Tibial artery (tissue), 4 donors: ENCODE data around the gene HDAC4.
A peak's percentile ranks its signal among the peaks of the same experiment; 100 is the strongest.

Experiments used
- DNase-seq, 2 donors: peaks; one replicate each; pipeline ENCODE4 v3.0.0-alpha.2; 2019
- H3K27ac ChIP-seq, 2 donors: fragments of 200-600 bp; sonication (generic) in 1 of 2; 1 replicate in 1 of 2; 2 replicates in 1 of 2; pipeline ENCODE4 v1.5.1; 2018 to 2019; ENCODE audit warnings: mild to moderate bottlenecking in 1 of 2
- H3K27me3 ChIP-seq, 2 donors: fragments of 200-600 bp; sonication (generic) in 1 of 2; one replicate each; pipeline versions ENCODE4 v1.5.1 to v1.6.0; 2016 to 2019
- H3K36me3 ChIP-seq, 3 donors: fragments of 200-600 bp; sonication (generic) in 2 of 3; one replicate each; pipeline ENCODE4 v1.5.1; 2016 to 2019; ENCODE audit warnings: mild to moderate bottlenecking in 2 of 3
- H3K4me1 ChIP-seq, 4 donors: fragments of 200-600 bp; sonication (generic) in 2 of 4; 1 replicate in 3 of 4; 2 replicates in 1 of 4; pipeline ENCODE4 v1.5.1; 2016 to 2019
- H3K4me3 ChIP-seq, 2 donors: fragments of 200-600 bp; sonication (generic) in 1 of 2; 1 replicate in 1 of 2; 2 replicates in 1 of 2; pipeline ENCODE4 v1.5.1; 2018 to 2019; ENCODE audit warnings: mild to moderate bottlenecking in 2 of 2
- H3K9me3 ChIP-seq, 3 donors: fragments of 200-600 bp; sonication (generic) in 1 of 3; one replicate each; pipeline ENCODE4 v1.5.1; 2016 to 2019
- CTCF ChIP-seq, 2 experiments: fragments of 200-600 bp in 1 of 2; fragments of 450-650 bp in 1 of 2; IDR thresholded peaks; one replicate each; pipeline ENCODE4 v1.5.1; 2017 to 2019; ENCODE audit warnings: antibody characterized with exemption in 2 of 2, mild to moderate bottlenecking in 1 of 2, moderate library complexity in 1 of 2
- intact Hi-C: fragments of 100-400 bp; cut with DNase I; formaldehyde crosslinking; loops from one replicate; pipeline ENCODE4 v1.15.0; 2023; ENCODE audit warnings: low total_unique reads

HDAC4 gene

GRCh38 chr2:239252801-239253200 lies 148.0 kb downstream of the HDAC4 start:
- intact Hi-C loops = no loop called here
- peaks cover 0 to 11% (median 2%) of the 10 kb centered on the region in 4 donors for H3K4me1 ChIP-seq
- H3K27ac ChIP-seq = no peak overlapping the region
- DNase-seq = peak in 1 of 2 donors; percentile 72
- peaks cover 0 to 5% (median 0%) of the 10 kb centered on the region in 3 donors for H3K9me3 ChIP-seq
- H3K36me3 ChIP-seq = no peaks in the 10 kb centered on the region
- no peak overlapping the region for H3K4me3 ChIP-seq
- no peak for TF ChIP-seq CTCF (IDR thresholded peaks at IDR 0.05)
- no peaks in the 10 kb centered on the region for H3K27me3 ChIP-seq

DNA sequence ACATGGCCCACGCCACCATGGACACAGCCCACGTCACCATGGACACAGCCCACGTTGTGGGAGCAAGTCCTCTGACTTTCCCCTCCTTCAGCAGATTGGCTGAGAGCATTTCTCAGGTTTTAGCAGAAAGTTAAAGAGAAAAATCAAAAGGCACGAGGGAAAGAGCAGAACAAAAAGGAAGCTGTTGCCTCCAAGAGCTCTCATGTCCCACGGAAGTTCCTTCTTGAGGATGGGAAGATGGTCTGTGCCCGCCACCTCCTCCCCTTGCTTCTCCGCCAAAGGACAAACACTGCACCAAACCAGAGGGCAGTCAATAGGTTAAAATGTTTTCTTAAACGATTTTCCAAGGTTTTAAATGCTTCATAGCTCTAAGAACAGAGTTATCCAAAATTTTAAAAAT lies 148.4 kb downstream of the HDAC4 start:
- DNase-seq = peak in 1 of 2 donors; percentile 17
- no peaks in the 10 kb centered on the region for H3K27me3 ChIP-seq
- H3K9me3 ChIP-seq = peaks cover 0 to 2% (median 0%) of the 10 kb centered on the region in 3 donors
- TF ChIP-seq CTCF (IDR thresholded peaks at IDR 0.05) = no peak
- H3K4me1 ChIP-seq = peaks cover 0 to 11% (median 2%) of the 10 kb centered on the region in 4 donors
- H3K36me3 ChIP-seq = no peaks in the 10 kb centered on the region
- intact Hi-C loops = no loop called here
- no peak overlapping the region for H3K4me3 ChIP-seq
- no peak overlapping the region for H3K27ac ChIP-seq

DNA sequence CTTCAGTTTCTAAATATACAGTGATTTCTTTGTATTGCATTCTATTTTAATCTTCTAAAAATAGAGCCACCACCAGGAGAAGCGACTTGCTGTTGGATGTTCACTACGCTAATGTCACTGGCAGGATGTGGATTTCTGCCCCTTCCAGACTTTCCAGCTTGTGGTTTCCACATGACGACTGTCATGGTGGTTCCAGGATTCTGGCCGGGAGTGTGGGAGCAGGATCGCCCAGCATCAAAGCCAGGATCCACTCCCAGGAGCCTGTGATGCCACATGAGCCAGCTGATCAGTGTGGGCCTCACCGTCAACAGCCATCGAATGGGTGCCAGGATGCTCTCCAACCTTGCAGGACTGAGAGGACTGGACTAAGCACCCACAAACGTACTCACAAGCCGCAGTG lies 148.8 kb downstream of the HDAC4 start:
- Histone ChIP-seq H3K27ac (no peak overlapping the region), H3K36me3 (no peaks in the 10 kb centered on the region), H3K27me3 (no peaks in the 10 kb centered on the region), H3K4me3 (no peak overlapping the region), H3K4me1 (peaks cover 0 to 11% (median 2%) of the 10 kb centered on the region in 4 donors), H3K9me3 (no peaks in the 10 kb centered on the region)
- TF ChIP-seq CTCF (IDR thresholded peaks at IDR 0.05) = no peak
- DNase-seq = peak in 1 of 2 donors; percentile 59
- intact Hi-C loops = no loop called here

DNA sequence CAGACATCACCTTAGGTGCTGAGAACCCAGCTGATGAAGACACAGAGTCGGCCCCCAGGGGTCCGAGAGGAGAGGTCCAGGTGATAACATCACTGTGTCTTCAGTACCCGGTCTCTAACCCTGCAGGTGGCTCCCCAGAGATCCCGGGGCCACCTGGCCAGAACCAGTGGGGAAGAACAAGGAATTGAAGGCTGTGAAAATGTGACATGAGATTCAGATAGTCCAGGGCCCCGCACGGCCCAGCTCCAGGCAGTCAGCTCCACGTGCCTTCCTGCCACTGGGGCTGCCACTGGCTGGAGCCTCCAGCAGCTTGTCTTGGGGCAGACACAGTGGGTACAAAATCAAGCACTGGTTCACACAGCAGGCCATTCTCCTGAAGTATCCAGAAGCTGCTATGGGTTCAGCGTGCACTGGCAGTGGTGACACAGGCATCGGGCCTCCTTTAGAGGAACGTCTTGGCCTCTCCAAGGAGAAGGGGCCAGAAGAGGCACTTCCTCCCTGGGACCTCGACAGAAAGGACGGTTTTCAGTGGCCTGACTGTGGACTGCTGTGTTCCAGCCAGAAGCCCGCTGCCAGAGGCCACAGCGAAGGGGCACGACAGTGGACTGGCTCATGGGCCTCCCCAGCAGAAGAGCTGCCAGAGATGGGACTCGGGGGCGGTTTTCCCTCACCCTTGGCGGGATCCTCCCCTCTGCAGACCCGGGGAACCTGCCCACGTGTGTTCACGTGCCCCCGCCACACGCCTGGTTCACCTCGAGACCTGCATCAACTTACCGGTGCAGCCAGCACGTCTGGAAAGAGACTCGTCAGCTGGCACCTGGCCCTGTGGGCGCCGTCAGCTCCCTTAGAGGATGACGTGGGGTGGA lies 150.4 kb downstream of the HDAC4 start:
- Histone ChIP-seq H3K4me3 (no peak overlapping the region), H3K27ac (no peak overlapping the region), H3K4me1 (peaks cover 0 to 14% (median 2%) of the 10 kb centered on the region in 4 donors), H3K36me3 (no peaks in the 10 kb centered on the region), H3K27me3 (no peaks in the 10 kb centered on the region), H3K9me3 (no peaks in the 10 kb centered on the region)
- no peak for TF ChIP-seq CTCF (IDR thresholded peaks at IDR 0.05)
- DNase-seq = peak in 1 of 2 donors; percentile 62
- intact Hi-C loops = no loop called here

GRCh38 chr2:239249776-239250175 lies 151.0 kb downstream of the HDAC4 start:
- H3K9me3 ChIP-seq = no peaks in the 10 kb centered on the region
- intact Hi-C loops = no loop called here
- no peaks in the 10 kb centered on the region for H3K36me3 ChIP-seq
- H3K27me3 ChIP-seq = no peaks in the 10 kb centered on the region
- TF ChIP-seq CTCF (IDR thresholded peaks at IDR 0.05) = no peak
- H3K4me3 ChIP-seq = no peak overlapping the region
- peaks cover 0 to 14% (median 2%) of the 10 kb centered on the region in 4 donors for H3K4me1 ChIP-seq
- peak; percentile 60 to 74 for DNase-seq
- no peak overlapping the region for H3K27ac ChIP-seq
